Measurements from ENCODE around the gene GNAT1.

DNA sequence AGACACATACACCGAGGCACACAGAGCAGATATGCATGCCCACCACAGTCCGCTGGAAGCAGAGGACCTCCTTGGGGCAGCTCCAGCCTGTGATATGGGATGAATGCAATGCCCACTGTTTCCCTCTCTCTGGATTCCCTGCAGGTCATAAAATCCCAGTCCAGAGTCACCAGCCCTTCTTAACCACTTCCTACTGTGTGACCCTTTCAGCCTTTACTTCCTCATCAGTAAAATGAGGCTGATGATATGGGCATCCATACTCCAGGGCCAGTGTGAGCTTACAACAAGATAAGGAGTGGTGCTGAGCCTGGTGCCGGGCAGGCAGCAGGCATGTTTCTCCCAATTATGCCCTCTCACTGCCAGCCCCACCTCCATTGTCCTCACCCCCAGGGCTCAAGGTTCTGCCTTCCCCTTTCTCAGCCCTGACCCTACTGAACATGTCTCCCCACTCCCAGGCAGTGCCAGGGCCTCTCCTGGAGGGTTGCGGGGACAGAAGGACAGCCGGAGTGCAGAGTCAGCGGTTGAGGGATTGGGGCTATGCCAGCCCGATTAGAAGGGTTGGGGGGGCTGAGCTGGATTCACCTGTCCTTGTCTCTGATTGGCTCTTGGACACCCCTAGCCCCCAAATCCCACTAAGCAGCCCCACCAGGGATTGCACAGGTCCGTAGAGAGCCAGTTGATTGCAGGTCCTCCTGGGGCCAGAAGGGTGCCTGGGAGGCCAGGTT is at the start of gene GNAT1:
- TF ChIP-seq, protein P1, sequence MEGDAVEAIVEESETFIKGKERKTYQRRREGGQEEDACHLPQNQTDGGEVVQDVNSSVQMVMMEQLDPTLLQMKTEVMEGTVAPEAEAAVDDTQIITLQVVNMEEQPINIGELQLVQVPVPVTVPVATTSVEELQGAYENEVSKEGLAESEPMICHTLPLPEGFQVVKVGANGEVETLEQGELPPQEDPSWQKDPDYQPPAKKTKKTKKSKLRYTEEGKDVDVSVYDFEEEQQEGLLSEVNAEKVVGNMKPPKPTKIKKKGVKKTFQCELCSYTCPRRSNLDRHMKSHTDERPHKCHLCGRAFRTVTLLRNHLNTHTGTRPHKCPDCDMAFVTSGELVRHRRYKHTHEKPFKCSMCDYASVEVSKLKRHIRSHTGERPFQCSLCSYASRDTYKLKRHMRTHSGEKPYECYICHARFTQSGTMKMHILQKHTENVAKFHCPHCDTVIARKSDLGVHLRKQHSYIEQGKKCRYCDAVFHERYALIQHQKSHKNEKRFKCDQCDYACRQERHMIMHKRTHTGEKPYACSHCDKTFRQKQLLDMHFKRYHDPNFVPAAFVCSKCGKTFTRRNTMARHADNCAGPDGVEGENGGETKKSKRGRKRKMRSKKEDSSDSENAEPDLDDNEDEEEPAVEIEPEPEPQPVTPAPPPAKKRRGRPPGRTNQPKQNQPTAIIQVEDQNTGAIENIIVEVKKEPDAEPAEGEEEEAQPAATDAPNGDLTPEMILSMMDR (IDR thresholded peaks at IDR 0.05; ENCODE audit: low read depth, low read length), result no peak
- TF ChIP-seq EZH2phosphoT487 (IDR thresholded peaks at IDR 0.05; ENCODE audit: low read depth), result no peak

All from OCI-LY3 (cell line).